Stimulated activated CD4-positive, alpha-beta T cell treated with anti-CD3 and anti-CD28 coated beads, TNF-alpha, amount 100 ng/mL, for 48 hours (primary cell): Measurements from ENCODE around the gene P4HTM.

ENCODE experiments used
- DNase-seq, 3 donors: peaks; one replicate each; pipeline ENCODE4 v3.0.0-alpha.2; 2020; ENCODE audit warnings: low read depth in 3 of 3

P4HTM gene

GRCh38 chr3:48989796-48990635 is at the start of gene P4HTM:
Gene P4HTM, plus strand, starts transcription at chr3:48990241. Its CDS starts 16 bp downstream, at chr3:48990257.
- peak; percentile 57 to 74 (median 67) for DNase-seq

GRCh38 chr3:48945432-48945831 is 44.6 kb upstream of the P4HTM start:
- no peak for DNase-seq

GRCh38 chr3:48945891-48946549 is 44.0 kb upstream of the P4HTM start:
- DNase-seq: no peak

GRCh38 chr3:48949376-48949717 is 40.7 kb upstream of the P4HTM start:
- no peak for DNase-seq

- no peak for DNase-seq
Observed at GRCh38 chr3:48950051-48950450, 40.0 kb upstream of the P4HTM start.

- no peak for DNase-seq
Observed at GRCh38 chr3:48951764-48952163, 38.3 kb upstream of the P4HTM start.

- DNase-seq: peak in 2 of 3 donors; percentile 9 to 28
Observed at GRCh38 chr3:48952510-48953118, 37.4 kb upstream of the P4HTM start.

- no peak for DNase-seq
Observed at GRCh38 chr3:48957006-48957705, 32.9 kb upstream of the P4HTM start.

- DNase-seq: no peak
Observed at GRCh38 chr3:48960841-48961413, 29.1 kb upstream of the P4HTM start.

- DNase-seq: no peak
Observed at GRCh38 chr3:48962340-48962739, 27.7 kb upstream of the P4HTM start.

GRCh38 chr3:48962939-48963338 is 27.1 kb upstream of the P4HTM start:
- no peak for DNase-seq

GRCh38 chr3:48963591-48963990 is 26.4 kb upstream of the P4HTM start:
- no peak for DNase-seq

- DNase-seq: no peak
Observed at GRCh38 chr3:48966367-48966766, 23.7 kb upstream of the P4HTM start.

GRCh38 chr3:48966876-48967361 is 23.1 kb upstream of the P4HTM start:
- DNase-seq: peak in 2 of 3 donors; percentile 9 to 32

GRCh38 chr3:48970586-48970985 is 19.5 kb upstream of the P4HTM start:
- no peak for DNase-seq

- no peak for DNase-seq
Observed at GRCh38 chr3:48974076-48974864, 15.8 kb upstream of the P4HTM start.

- no peak for DNase-seq
Observed at GRCh38 chr3:48979451-48979850, 10.6 kb upstream of the P4HTM start.

GRCh38 chr3:48980295-48980694 is 9.7 kb upstream of the P4HTM start:
- DNase-seq: no peak

GRCh38 chr3:48982016-48982415 is 8.0 kb upstream of the P4HTM start:
- no peak for DNase-seq

GRCh38 chr3:48982686-48983085 is 7.4 kb upstream of the P4HTM start:
- DNase-seq: no peak

GRCh38 chr3:48983096-48983495 is 6.9 kb upstream of the P4HTM start:
- no peak for DNase-seq
